IMR-90 (cell line): ENCODE results near the gene MYPOP. TPM values are rescaled to one million over a fixed set of nuclear protein-coding genes. Genes with fewer than 3 reads are reported as not detected.
A peak's percentile ranks its signal among the peaks of the same experiment; 100 is the strongest.

Experiments used
- ATAC-seq: fragments of 200-7000 bp; cut with Tn5 transposase; 2 replicates; pipeline ENCODE4 v1.9.1; 2020; ENCODE audit warnings: low read depth, mild to moderate bottlenecking, moderate library complexity
- BruUV-seq: library from RNA; stranded (reverse); fragments of 400-500 nt; replicated peaks from 2 replicates; lab custom pipeline; 2021; lab: Mats Ljungman, UMichigan
- CTCF ChIA-PET: fragments of 300-600 bp; formaldehyde crosslinking; extraction: SDS; loops from one replicate; lab custom pipeline; 2021; ENCODE audit warnings: antibody characterized with exemption; lab: Yijun Ruan, JAX
- POLR2A ChIA-PET: fragments of 300-600 bp; sonication (Branson Sonifier 250); formaldehyde crosslinking; loops from one replicate; lab custom pipeline; 2022; ENCODE audit warnings: antibody characterized with exemption; ENCODE audit not compliant: unreplicated experiment; lab: Charles Lee
- DNase-seq: peaks from one replicate; pipeline ENCODE4 v3.0.0; 2013
- H2AFZ ChIP-seq: replicated peaks from 2 replicates; pipeline ENCODE3; 2013; ENCODE audit warnings: low read length, mild to moderate bottlenecking; ENCODE audit not compliant: poor library complexity
- H2AK5ac ChIP-seq: 2 replicates; pipeline ENCODE4 v1.6.1; 2013; ENCODE audit warnings: low read depth, low read length, inconsistent platforms
- H2AK9ac ChIP-seq: replicated peaks from 2 replicates; pipeline ENCODE3; 2013; ENCODE audit warnings: mild to moderate bottlenecking, low read depth, low read length, moderate library complexity; ENCODE audit not compliant: poor library complexity
- H2BK120ac ChIP-seq: 2 replicates; pipeline ENCODE4 v1.6.1; 2013; ENCODE audit warnings: low read depth, low read length, inconsistent platforms
- H2BK15ac ChIP-seq: 3 replicates; pipeline ENCODE4 v1.6.1; 2013; ENCODE audit warnings: low read depth, low read length, inconsistent platforms
- H2BK20ac ChIP-seq: 2 replicates; pipeline ENCODE4 v1.6.1; 2013; ENCODE audit warnings: low read depth, mild to moderate bottlenecking, inconsistent platforms, low read length, moderate library complexity
- H2BK5ac ChIP-seq: 2 replicates; pipeline ENCODE4 v1.6.1; 2013; ENCODE audit warnings: mild to moderate bottlenecking, low read depth, low read length, inconsistent platforms; ENCODE audit not compliant: poor library complexity, severe bottlenecking
- H3K14ac ChIP-seq: replicated peaks from 2 replicates; pipeline ENCODE4 v1.6.1; 2013; ENCODE audit warnings: low read depth, low read length, inconsistent platforms
- H3K18ac ChIP-seq: 2 replicates; pipeline ENCODE4 v1.6.1; 2013; ENCODE audit warnings: low read depth, low read length, control low read depth
- H3K23ac ChIP-seq: 2 replicates; pipeline ENCODE4 v1.6.1; 2013; ENCODE audit warnings: low read depth, low read length, inconsistent platforms
- H3K27ac ChIP-seq: 2 replicates; pipeline ENCODE4 v1.5.1; 2013; ENCODE audit warnings: mild to moderate bottlenecking, control low read depth, low read length; ENCODE audit not compliant: insufficient read depth
- H3K27me3 ChIP-seq: 2 replicates; pipeline ENCODE4 v1.6.1; 2013; ENCODE audit warnings: low read length; ENCODE audit not compliant: control insufficient read depth, insufficient read depth
- H3K36me3 ChIP-seq: 2 replicates; pipeline ENCODE4 v1.6.1; 2013; ENCODE audit warnings: low read length, mixed read lengths; ENCODE audit not compliant: control insufficient read depth, insufficient read depth
- H3K4ac ChIP-seq: 2 replicates; pipeline ENCODE4 v1.6.1; 2013; ENCODE audit warnings: low read depth, low read length, inconsistent platforms
- H3K4me1 ChIP-seq: 2 replicates; pipeline ENCODE4 v1.6.1; 2013; ENCODE audit warnings: low read length, mixed read lengths; ENCODE audit not compliant: control insufficient read depth, insufficient read depth
- H3K4me2 ChIP-seq: 2 replicates; pipeline ENCODE4 v1.6.1; 2013; ENCODE audit warnings: low read depth, mild to moderate bottlenecking, control low read depth, low read length, moderate library complexity
- H3K4me3 ChIP-seq: 2 replicates; pipeline ENCODE4 v1.5.1; 2013; ENCODE audit warnings: low read depth, mild to moderate bottlenecking, control low read depth, low read length, moderate library complexity; ENCODE audit not compliant: insufficient read depth
- H3K56ac ChIP-seq: 2 replicates; pipeline ENCODE4 v1.6.1; 2013; ENCODE audit warnings: low read length, inconsistent platforms; ENCODE audit not compliant: insufficient read depth; ENCODE audit errors: extremely low read depth
- H3K79me1 ChIP-seq, 2 experiments: 2 replicates each; pipeline ENCODE4 v1.6.1; 2013; ENCODE audit warnings: low read length in 2 of 2, inconsistent platforms in 1 of 2, low read depth in 1 of 2
- H3K9ac ChIP-seq: 2 replicates; pipeline ENCODE4 v1.6.1; 2013; ENCODE audit warnings: low read depth, low read length, control low read depth
- H3K9me1 ChIP-seq: 2 replicates; pipeline ENCODE4 v1.6.1; 2013; ENCODE audit warnings: low read length, inconsistent platforms; ENCODE audit not compliant: insufficient read depth
- H3K9me3 ChIP-seq: 2 replicates; pipeline ENCODE4 v1.6.1; 2013; ENCODE audit warnings: low read length; ENCODE audit not compliant: control insufficient read depth, insufficient read depth
- H4K20me1 ChIP-seq: 2 replicates; pipeline ENCODE4 v1.6.1; 2013; ENCODE audit warnings: low read length, inconsistent platforms; ENCODE audit not compliant: insufficient read depth
- H4K5ac ChIP-seq: 2 replicates; pipeline ENCODE4 v1.6.1; 2013; ENCODE audit warnings: mild to moderate bottlenecking, low read depth, low read length, control low read depth
- H4K8ac ChIP-seq, 2 experiments: 2 replicates each; pipeline ENCODE4 v1.6.1; 2013; ENCODE audit warnings: low read depth in 2 of 2, low read length in 2 of 2, control low read depth in 1 of 2, inconsistent platforms in 1 of 2
- H4K91ac ChIP-seq: 2 replicates; pipeline ENCODE4 v1.6.1; 2013; ENCODE audit warnings: low read depth, low read length, inconsistent platforms; ENCODE audit not compliant: insufficient read depth
- BHLHE40 ChIP-seq: fragments of 150-350 bp; IDR thresholded peaks from 2 replicates; pipeline ENCODE4 v1.6.1; 2016; ENCODE audit warnings: mild to moderate bottlenecking, low read depth, low read length
- CHD1 ChIP-seq: IDR thresholded peaks from 2 replicates; pipeline ENCODE4 v1.6.1; 2012; ENCODE audit warnings: low read depth, low read length, improper control_type of control experiment
- CTCF ChIP-seq: conservative IDR thresholded peaks from 2 replicates; pipeline ENCODE4 v1.5.1; 2012; ENCODE audit warnings: mild to moderate bottlenecking, low read depth, low read length, improper control_type of control experiment
- ELK1 ChIP-seq: fragments of 150-350 bp; IDR thresholded peaks from 2 replicates; pipeline ENCODE4 v1.6.1; 2016; ENCODE audit warnings: low read depth, mild to moderate bottlenecking, low read length, moderate library complexity, borderline replicate concordance
- FOS ChIP-seq: fragments of 150-350 bp; IDR thresholded peaks from 2 replicates; pipeline ENCODE4 v1.6.1; 2016; ENCODE audit warnings: low read depth, low read length
- MAFK ChIP-seq: IDR thresholded peaks from 2 replicates; pipeline ENCODE4 v1.6.1; 2012; ENCODE audit warnings: low read depth, low read length, improper control_type of control experiment
- MAZ ChIP-seq: IDR thresholded peaks from 2 replicates; pipeline ENCODE4 v1.6.1; 2012; ENCODE audit warnings: low read depth, mild to moderate bottlenecking, low read length, improper control_type of control experiment, moderate library complexity, borderline replicate concordance
- MXI1 ChIP-seq: IDR thresholded peaks from 2 replicates; pipeline ENCODE4 v1.6.1; 2012; ENCODE audit warnings: low read depth, mild to moderate bottlenecking, low read length, moderate library complexity, borderline replicate concordance
- POLR2A ChIP-seq: IDR thresholded peaks from 2 replicates; pipeline ENCODE4 v1.6.1; 2012; ENCODE audit warnings: mild to moderate bottlenecking, low read depth, low read length
- RAD21 ChIP-seq: IDR thresholded peaks from 2 replicates; pipeline ENCODE4 v1.6.1; 2012; ENCODE audit warnings: low read length, improper control_type of control experiment
- RCOR1 ChIP-seq: IDR thresholded peaks from 2 replicates; pipeline ENCODE4 v1.6.1; 2012; ENCODE audit warnings: mild to moderate bottlenecking, low read length, improper control_type of control experiment; ENCODE audit not compliant: insufficient replicate concordance
- RFX5 ChIP-seq: IDR thresholded peaks from 2 replicates; pipeline ENCODE4 v1.8.0; 2012; ENCODE audit warnings: low read depth, mild to moderate bottlenecking, low read length, moderate library complexity
- SMC3 ChIP-seq: fragments of 150-350 bp; IDR thresholded peaks from 2 replicates; pipeline ENCODE4 v1.6.1; 2016; ENCODE audit warnings: low read depth, mild to moderate bottlenecking, antibody characterized with exemption, low read length, moderate library complexity
- WGBS, 2 experiments: methylation state at CpG; one replicate each; pipeline versions ENCODE4 v1.1.5 to v1.1.7; 2013; ENCODE audit warnings: missing lambda C conversion rate in 2 of 2; ENCODE audit not compliant: insufficient read length in 1 of 2; ENCODE audit errors: extremely low coverage in 2 of 2; 5-methylcytosine and 5-hydroxymethylcytosine counted together
- dilution Hi-C: fragments of 300-500 bp; cut with HindIII; formaldehyde crosslinking; loops from one replicate; pipeline ENCODE4 v1.14.3; 2018; ENCODE audit warnings: low sequenced_read_pairs; ENCODE audit not compliant: unreplicated experiment
- in situ Hi-C: fragments of 300-500 bp; cut with MboI; formaldehyde crosslinking; loops from 3 replicates; pipeline ENCODE4 v1.14.3; 2019; ENCODE audit warnings: low sequenced_read_pairs, inconsistent platforms, mixed read lengths
- intact Hi-C: fragments of 100-400 bp; cut with micrococcal nuclease; formaldehyde crosslinking; loops from 2 replicates; pipeline ENCODE4 v1.10.0; 2022
- polyA plus RNA-seq, 3 experiments: library from polyadenylated mRNA; depleted of rRNA; stranded (reverse); fragments of >200 nt; gene quantifications; 2 replicates each; pipeline ENCODE4 v1.2.3, GENCODE V29; 2012; ENCODE audit warnings: low replicate concordance in 1 of 3
- total RNA-seq: library from RNA; depleted of rRNA; stranded (reverse); fragments of >200 nt; gene quantifications from 2 replicates; pipeline ENCODE4 v1.2.3, GENCODE V29; 2012
- TF ChIP-seq, protein P1 (sequence below): fragments of 150-350 bp; IDR thresholded peaks from 2 replicates; pipeline ENCODE4 v1.6.1; 2017; ENCODE audit warnings: mild to moderate bottlenecking, antibody characterized with exemption, low read length, low read depth

The MYPOP gene
- total and polyA plus RNA-seq, 2 of the 4 experiments (the other 2 are of a cell fraction) = 0.36 to 2.8 TPM

GRCh38 chr19:45927565-45928261, 25.3 kb upstream of the MYPOP start:
- Histone ChIP-seq H3K9me3 (no peaks in the 10 kb centered on the region), H3K4me2 (peak overlapping the region; percentile 31), H3K27me3 (peaks cover 12% of the 10 kb centered on the region), H3K4ac (peak overlapping the region; percentile 52; the same call in 1 of the 2 replicates), H3K56ac (0 out of 2 replicates have a peak overlapping the region, but pooled peaks have one; percentile 45), H4K91ac (no peak overlapping the region), H2BK20ac (no peak overlapping the region), H2BK5ac (no peak overlapping the region), H4K20me1 (no peaks in the 10 kb centered on the region), H2AFZ (peak overlapping the region; percentile 59), H2AK9ac (no peak overlapping the region), H3K23ac (no peak overlapping the region), H2BK120ac (no peak overlapping the region), H3K27ac (no peak overlapping the region; the same call in 1 of the 2 replicates), H4K5ac (no peak overlapping the region), H3K36me3 (no peaks in the 10 kb centered on the region), H3K4me1 (no peaks in the 10 kb centered on the region), H4K8ac (peak overlapping the region; percentile 31 to 33; a peak in 2 of 4 replicates), H3K18ac (no peak overlapping the region), H3K9me1 (no peaks in the 10 kb centered on the region), H3K14ac (0 out of 2 replicates have a peak overlapping the region, but pooled peaks have one; percentile 1), H3K9ac (no peak overlapping the region), H2BK15ac (no peak overlapping the region), H3K4me3 (no peak overlapping the region), H2AK5ac (0 out of 2 replicates have a peak overlapping the region, but pooled peaks have one; percentile 7), H3K79me1 (no peaks in the 10 kb centered on the region)
- ChIA-PET POLR2A (no interaction called here), CTCF (no interaction called here)
- 7% methylated on average over 19 of the region's 33 CpGs; no CpG with 5 or more reads in 1 of the 2 experiments for WGBS, 2 experiments
- DNase-seq (peak; percentile 84), ATAC-seq (peak; percentile 99)
- intact Hi-C loops (loop anchor here (10.0 kb wide), 1 partner anchor 67 kb away; the partner anchor contains the start of gene CCDC61), dilution Hi-C loops (no loop called here), in situ Hi-C loops (no loop called here)
- BruUV-seq = no TSS peak
- TF ChIP-seq BHLHE40 (no peak), CTCF (no peak), RCOR1 (no peak), MXI1 (peak; percentile 69; the same call in 1 of the 2 replicates), POLR2A (no peak), FOS (peak; percentile 47; the same call in 1 of the 2 replicates), RAD21 (no peak), MAFK (no peak), SMC3 (no peak), RFX5 (no peak), ELK1 (no peak), MAZ (no peak), CHD1 (no peak)
- TF ChIP-seq, protein P1, sequence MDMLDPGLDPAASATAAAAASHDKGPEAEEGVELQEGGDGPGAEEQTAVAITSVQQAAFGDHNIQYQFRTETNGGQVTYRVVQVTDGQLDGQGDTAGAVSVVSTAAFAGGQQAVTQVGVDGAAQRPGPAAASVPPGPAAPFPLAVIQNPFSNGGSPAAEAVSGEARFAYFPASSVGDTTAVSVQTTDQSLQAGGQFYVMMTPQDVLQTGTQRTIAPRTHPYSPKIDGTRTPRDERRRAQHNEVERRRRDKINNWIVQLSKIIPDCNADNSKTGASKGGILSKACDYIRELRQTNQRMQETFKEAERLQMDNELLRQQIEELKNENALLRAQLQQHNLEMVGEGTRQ = peak; percentile 95
